Fibroblast of lung (primary cell): ENCODE measurements around the gene GBP4.

Source experiments
- EZH2 ChIP-seq: IDR thresholded peaks from 2 replicates; pipeline ENCODE4 v1.5.1; 2012; ENCODE audit warnings: low read length, control low read depth, mild to moderate bottlenecking; ENCODE audit errors: missing control alignments
- TF ChIP-seq, protein P1 (sequence below), 2 donors: IDR thresholded peaks in 1 of 2; conservative IDR thresholded peaks in 1 of 2; 1 replicate in 1 of 2; 2 replicates in 1 of 2; pipeline ENCODE4 v1.5.1; 2011 to 2012; ENCODE audit warnings: low read length in 2 of 2, control low read depth in 1 of 2, inconsistent platforms in 1 of 2, low read depth in 1 of 2, mild to moderate bottlenecking in 1 of 2

DNA sequence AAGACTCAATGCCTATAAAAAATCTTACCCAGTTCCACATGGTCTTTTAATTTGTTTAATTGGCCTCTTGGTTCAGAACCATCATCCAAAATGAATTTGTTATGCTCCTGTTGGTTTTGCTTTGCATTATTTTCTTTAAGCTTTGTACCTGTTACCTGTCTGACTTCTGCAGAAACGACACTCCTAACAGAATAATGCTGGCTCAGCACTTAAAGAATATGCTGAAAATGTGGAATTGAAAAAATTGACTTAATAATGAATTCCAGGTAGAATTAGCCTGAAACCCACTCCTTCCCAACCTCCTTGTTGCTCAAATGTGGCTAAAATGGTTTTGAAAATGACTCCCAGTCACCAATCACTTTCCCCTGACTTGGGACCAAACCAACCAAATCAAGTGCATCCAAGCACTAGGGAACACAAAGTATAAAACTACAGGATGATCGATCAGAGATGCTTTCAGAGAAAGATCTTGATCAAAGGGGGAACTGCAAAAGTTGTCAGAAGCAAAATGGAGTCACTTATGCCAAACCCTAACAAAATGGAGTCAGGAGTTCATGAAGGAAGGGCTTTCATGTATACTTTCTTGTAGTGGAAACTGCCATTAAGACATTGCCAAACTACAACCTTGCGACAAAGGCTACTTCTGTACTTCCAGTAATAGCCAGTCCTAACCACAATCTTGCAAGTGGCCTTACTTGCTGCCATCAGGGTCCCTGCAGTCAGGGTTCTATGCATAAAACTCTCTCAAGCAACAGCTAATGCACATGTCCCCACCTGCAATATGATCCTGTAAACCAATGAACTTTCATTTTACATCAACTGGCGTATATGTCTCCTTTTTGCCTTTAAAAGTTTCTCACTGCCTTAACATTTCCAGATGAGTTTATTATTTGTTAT, 28.3 kb downstream of the GBP4 start:
- TF ChIP-seq, protein P1, sequence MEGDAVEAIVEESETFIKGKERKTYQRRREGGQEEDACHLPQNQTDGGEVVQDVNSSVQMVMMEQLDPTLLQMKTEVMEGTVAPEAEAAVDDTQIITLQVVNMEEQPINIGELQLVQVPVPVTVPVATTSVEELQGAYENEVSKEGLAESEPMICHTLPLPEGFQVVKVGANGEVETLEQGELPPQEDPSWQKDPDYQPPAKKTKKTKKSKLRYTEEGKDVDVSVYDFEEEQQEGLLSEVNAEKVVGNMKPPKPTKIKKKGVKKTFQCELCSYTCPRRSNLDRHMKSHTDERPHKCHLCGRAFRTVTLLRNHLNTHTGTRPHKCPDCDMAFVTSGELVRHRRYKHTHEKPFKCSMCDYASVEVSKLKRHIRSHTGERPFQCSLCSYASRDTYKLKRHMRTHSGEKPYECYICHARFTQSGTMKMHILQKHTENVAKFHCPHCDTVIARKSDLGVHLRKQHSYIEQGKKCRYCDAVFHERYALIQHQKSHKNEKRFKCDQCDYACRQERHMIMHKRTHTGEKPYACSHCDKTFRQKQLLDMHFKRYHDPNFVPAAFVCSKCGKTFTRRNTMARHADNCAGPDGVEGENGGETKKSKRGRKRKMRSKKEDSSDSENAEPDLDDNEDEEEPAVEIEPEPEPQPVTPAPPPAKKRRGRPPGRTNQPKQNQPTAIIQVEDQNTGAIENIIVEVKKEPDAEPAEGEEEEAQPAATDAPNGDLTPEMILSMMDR (conservative IDR thresholded peaks at IDR 0.05 in 1 of 2, IDR thresholded peaks at IDR 0.05 in 1 of 2; ENCODE audit: low read depth in 1 of 2, low read length in 2 of 2): no peak
- TF ChIP-seq EZH2: no peak
